Measurements from ENCODE around the gene CFAP74. TPM values are rescaled to one million over a fixed set of nuclear protein-coding genes. Genes with fewer than 3 reads are reported as not detected.

Gene CFAP74
- polyA plus RNA-seq, 4 donors: 0.06 to 2.2 TPM; not detected in 2

GRCh38 chr1:1955621-1956094, 47.9 kb downstream of the CFAP74 start:
- Histone ChIP-seq H3K9me3 (ENCODE audit: control insufficient read depth in 2 of 2, insufficient read depth in 1 of 2, low read depth in 1 of 2, low read length in 1 of 2) (no peaks in the 10 kb centered on the region), H3K4me1 (ENCODE audit: control insufficient read depth in 3 of 3, insufficient read depth in 2 of 3, low read depth in 1 of 3, low read length in 2 of 3) (peaks cover 0 to 8% (median 0%) of the 10 kb centered on the region in 3 donors), H3K36me3 (ENCODE audit: control insufficient read depth in 3 of 3, insufficient read depth in 2 of 3, low read depth in 1 of 3, low read length in 3 of 3) (no peaks in the 10 kb centered on the region), H3K4me3 (ENCODE audit: low read depth in 1 of 3, low read length in 3 of 3) (no peak overlapping the region), H3K27ac (ENCODE audit: low read depth in 1 of 3, low read length in 2 of 3) (peak overlapping the region in 1 of 3 donors; percentile 28), H3K27me3 (ENCODE audit: control insufficient read depth in 3 of 3, insufficient read depth in 3 of 3, low read length in 3 of 3) (peaks cover 0 to 6% (median 2%) of the 10 kb centered on the region in 3 donors)
- WGBS, 3 donors: 69 to 74% (median 70%) methylated on average over 14 of the region's 14 CpGs
- FAIRE-seq (no peak), DNase-seq (peak in 1 of 2 donors; percentile 25)

- no peaks in the 10 kb centered on the region for H3K9me3 ChIP-seq (ENCODE audit: control insufficient read depth in 2 of 2, insufficient read depth in 1 of 2, low read depth in 1 of 2, low read length in 1 of 2)
- WGBS, 3 donors: 77 to 93% (median 91%) methylated on average over 45 to 46 of the region's 46 CpGs
- peaks cover 0 to 2% (median 2%) of the 10 kb centered on the region in 3 donors for H3K27me3 ChIP-seq (ENCODE audit: control insufficient read depth in 3 of 3, insufficient read depth in 3 of 3, low read length in 3 of 3)
- no peak for DNase-seq
- no peak overlapping the region for H3K4me3 ChIP-seq (ENCODE audit: low read depth in 1 of 3, low read length in 3 of 3)
- H3K27ac ChIP-seq (ENCODE audit: low read depth in 1 of 3, low read length in 2 of 3): no peak overlapping the region
- H3K36me3 ChIP-seq (ENCODE audit: control insufficient read depth in 3 of 3, insufficient read depth in 2 of 3, low read depth in 1 of 3, low read length in 3 of 3): no peaks in the 10 kb centered on the region
- peaks cover 0 to 1% (median 0%) of the 10 kb centered on the region in 3 donors for H3K4me1 ChIP-seq (ENCODE audit: control insufficient read depth in 3 of 3, insufficient read depth in 2 of 3, low read depth in 1 of 3, low read length in 2 of 3)
- FAIRE-seq: no peak
Observed at GRCh38 chr1:1954831-1955441, 48.6 kb downstream of the CFAP74 start.

- Histone ChIP-seq H3K27me3 (ENCODE audit: control insufficient read depth in 3 of 3, insufficient read depth in 3 of 3, low read length in 3 of 3) (peaks cover 0 to 2% (median 2%) of the 10 kb centered on the region in 3 donors), H3K27ac (ENCODE audit: low read depth in 1 of 3, low read length in 2 of 3) (no peak overlapping the region), H3K9me3 (ENCODE audit: control insufficient read depth in 2 of 2, insufficient read depth in 1 of 2, low read depth in 1 of 2, low read length in 1 of 2) (no peaks in the 10 kb centered on the region), H3K4me1 (ENCODE audit: control insufficient read depth in 3 of 3, insufficient read depth in 2 of 3, low read depth in 1 of 3, low read length in 2 of 3) (no peaks in the 10 kb centered on the region), H3K36me3 (ENCODE audit: control insufficient read depth in 3 of 3, insufficient read depth in 2 of 3, low read depth in 1 of 3, low read length in 3 of 3) (no peaks in the 10 kb centered on the region), H3K4me3 (ENCODE audit: low read depth in 1 of 3, low read length in 3 of 3) (no peak overlapping the region)
- DNase-seq: no peak
- WGBS, 3 donors: 84 to 90% (median 85%) methylated on average over 9 of the region's 9 CpGs
- no peak for FAIRE-seq
Observed at GRCh38 chr1:1954015-1954414, 49.6 kb downstream of the CFAP74 start.

DNA sequence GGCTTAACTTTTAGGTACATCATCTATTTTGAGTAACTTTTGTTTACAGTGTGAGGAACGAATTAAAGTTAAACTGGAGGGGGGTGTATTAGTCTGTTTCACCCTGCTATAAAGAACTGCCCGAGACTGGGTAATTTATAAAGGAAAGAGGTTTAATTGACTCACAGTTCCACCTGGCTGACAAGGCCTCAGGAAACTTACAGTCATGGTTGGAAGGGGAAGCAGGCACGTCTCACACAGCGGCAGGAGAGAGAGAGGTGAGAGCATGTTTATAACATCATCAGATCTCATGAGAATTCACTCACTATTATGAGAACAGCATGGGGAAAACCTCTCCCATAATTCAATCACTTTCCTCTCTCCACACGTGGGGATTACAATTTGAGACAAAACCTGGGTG, 52.6 kb downstream of the CFAP74 start:
- no peak for DNase-seq
- Histone ChIP-seq H3K27ac (ENCODE audit: low read depth in 1 of 3, low read length in 2 of 3) (no peak overlapping the region), H3K4me3 (ENCODE audit: low read depth in 1 of 3, low read length in 3 of 3) (no peak overlapping the region), H3K4me1 (ENCODE audit: control insufficient read depth in 3 of 3, insufficient read depth in 2 of 3, low read depth in 1 of 3, low read length in 2 of 3) (peaks cover 0 to 3% (median 0%) of the 10 kb centered on the region in 3 donors), H3K27me3 (ENCODE audit: control insufficient read depth in 3 of 3, insufficient read depth in 3 of 3, low read length in 3 of 3) (peaks cover 0 to 2% (median 2%) of the 10 kb centered on the region in 3 donors), H3K36me3 (ENCODE audit: control insufficient read depth in 3 of 3, insufficient read depth in 2 of 3, low read depth in 1 of 3, low read length in 3 of 3) (no peaks in the 10 kb centered on the region), H3K9me3 (ENCODE audit: control insufficient read depth in 2 of 2, insufficient read depth in 1 of 2, low read depth in 1 of 2, low read length in 1 of 2) (no peaks in the 10 kb centered on the region)
- FAIRE-seq: no peak
- 80 to 83% (median 82%) methylated on average over 5 of the region's 5 CpGs for WGBS, 3 donors

DNA sequence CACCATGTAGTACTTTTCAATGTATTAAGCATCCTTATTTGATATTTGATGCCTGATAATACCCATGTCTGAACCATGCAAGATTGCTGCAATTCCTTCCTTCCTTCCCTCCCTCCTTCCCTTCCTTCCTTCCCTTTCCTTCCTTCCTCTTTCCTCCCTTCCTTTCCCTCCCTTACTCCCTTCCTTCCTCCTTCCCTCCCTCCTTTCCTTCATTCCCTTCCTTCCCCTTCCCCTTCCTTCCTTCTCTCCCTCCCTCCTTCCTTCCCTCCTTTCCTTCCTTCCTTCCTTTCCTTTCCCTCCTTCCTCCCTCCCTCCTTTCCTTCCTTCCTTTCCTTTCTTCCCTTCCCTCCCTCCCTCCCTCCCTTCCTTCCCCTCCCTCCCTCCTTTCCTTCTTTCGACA, 54.8 kb downstream of the CFAP74 start:
- no peak overlapping the region for H3K4me3 ChIP-seq (ENCODE audit: low read depth in 1 of 3, low read length in 3 of 3)
- peaks cover 0 to 2% (median 2%) of the 10 kb centered on the region in 3 donors for H3K27me3 ChIP-seq (ENCODE audit: control insufficient read depth in 3 of 3, insufficient read depth in 3 of 3, low read length in 3 of 3)
- no peaks in the 10 kb centered on the region for H3K9me3 ChIP-seq (ENCODE audit: control insufficient read depth in 2 of 2, insufficient read depth in 1 of 2, low read depth in 1 of 2, low read length in 1 of 2)
- no peaks in the 10 kb centered on the region for H3K36me3 ChIP-seq (ENCODE audit: control insufficient read depth in 3 of 3, insufficient read depth in 2 of 3, low read depth in 1 of 3, low read length in 3 of 3)
- no peak overlapping the region for H3K27ac ChIP-seq (ENCODE audit: low read depth in 1 of 3, low read length in 2 of 3)
- FAIRE-seq: no peak
- no peak for DNase-seq
- H3K4me1 ChIP-seq (ENCODE audit: control insufficient read depth in 3 of 3, insufficient read depth in 2 of 3, low read depth in 1 of 3, low read length in 2 of 3): peaks cover 0 to 8% (median 0%) of the 10 kb centered on the region in 3 donors
- whole genome bisulfite sequencing, 3 donors: 51 to 61% (median 58%) methylated on average over 1 of the region's 1 CpG

DNA sequence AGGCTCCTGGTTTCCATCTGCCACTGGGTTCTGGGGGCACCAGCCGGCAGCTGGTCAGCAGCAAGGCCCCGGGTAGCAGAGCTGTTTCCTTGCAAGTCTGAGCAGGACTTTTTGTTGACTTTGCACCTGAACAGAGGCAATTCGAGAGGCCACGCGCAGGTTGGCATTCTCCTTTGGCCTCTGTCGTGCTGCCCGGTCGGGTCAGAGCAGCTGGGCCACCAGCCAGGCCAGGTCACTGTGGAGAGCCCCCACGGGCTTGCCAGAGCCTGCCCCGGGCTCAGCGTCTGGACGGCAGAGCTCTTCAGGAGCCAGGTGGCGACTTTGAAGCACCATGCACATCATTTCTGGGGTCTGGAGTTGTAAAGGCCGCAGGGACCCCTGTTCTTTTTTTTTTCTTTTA, 56.1 kb downstream of the CFAP74 start:
- WGBS, 3 donors: 53 to 75% (median 57%) methylated on average over 14 of the region's 14 CpGs
- Histone ChIP-seq H3K27me3 (ENCODE audit: control insufficient read depth in 3 of 3, insufficient read depth in 3 of 3, low read length in 3 of 3) (peaks cover 0 to 2% (median 2%) of the 10 kb centered on the region in 3 donors), H3K27ac (ENCODE audit: low read depth in 1 of 3, low read length in 2 of 3) (no peak overlapping the region), H3K4me1 (ENCODE audit: control insufficient read depth in 3 of 3, insufficient read depth in 2 of 3, low read depth in 1 of 3, low read length in 2 of 3) (peaks cover 0 to 19% (median 0%) of the 10 kb centered on the region in 3 donors), H3K4me3 (ENCODE audit: low read depth in 1 of 3, low read length in 3 of 3) (no peak overlapping the region), H3K9me3 (ENCODE audit: control insufficient read depth in 2 of 2, insufficient read depth in 1 of 2, low read depth in 1 of 2, low read length in 1 of 2) (no peaks in the 10 kb centered on the region), H3K36me3 (ENCODE audit: control insufficient read depth in 3 of 3, insufficient read depth in 2 of 3, low read depth in 1 of 3, low read length in 3 of 3) (no peaks in the 10 kb centered on the region)
- DNase-seq (no peak), FAIRE-seq (no peak)

DNA sequence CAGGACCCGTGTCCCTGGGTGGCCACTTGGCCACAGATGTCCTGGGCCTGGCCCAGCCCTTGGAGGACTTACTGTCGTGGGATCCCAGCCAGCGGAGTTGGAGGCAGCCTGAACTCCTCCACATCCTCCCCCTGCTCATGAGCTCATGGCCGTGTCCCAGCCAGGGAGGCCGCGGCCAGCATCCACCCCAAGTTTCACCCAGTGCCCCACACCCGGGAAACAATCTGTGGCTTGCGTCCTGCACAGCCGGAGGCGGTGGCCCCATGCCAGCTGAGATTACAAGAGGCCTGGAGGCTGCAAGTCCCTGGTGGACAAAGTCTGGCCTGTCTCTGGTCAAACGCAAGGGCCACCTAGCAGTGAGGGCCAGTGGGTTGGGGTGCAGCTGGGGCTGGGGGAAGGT, 57.0 kb downstream of the CFAP74 start:
- no peak for FAIRE-seq
- H3K27me3 ChIP-seq (ENCODE audit: control insufficient read depth in 3 of 3, insufficient read depth in 3 of 3, low read length in 3 of 3): peaks cover 0 to 2% (median 2%) of the 10 kb centered on the region in 3 donors
- H3K4me1 ChIP-seq (ENCODE audit: control insufficient read depth in 3 of 3, insufficient read depth in 2 of 3, low read depth in 1 of 3, low read length in 2 of 3): peaks cover 0 to 25% (median 0%) of the 10 kb centered on the region in 3 donors
- H3K27ac ChIP-seq (ENCODE audit: low read depth in 1 of 3, low read length in 2 of 3): no peak overlapping the region
- no peaks in the 10 kb centered on the region for H3K36me3 ChIP-seq (ENCODE audit: control insufficient read depth in 3 of 3, insufficient read depth in 2 of 3, low read depth in 1 of 3, low read length in 3 of 3)
- no peak for DNase-seq
- no peak overlapping the region for H3K4me3 ChIP-seq (ENCODE audit: low read depth in 1 of 3, low read length in 3 of 3)
- H3K9me3 ChIP-seq (ENCODE audit: control insufficient read depth in 2 of 2, insufficient read depth in 1 of 2, low read depth in 1 of 2, low read length in 1 of 2): no peaks in the 10 kb centered on the region
- 15 to 45% (median 25%) methylated on average over 11 of the region's 11 CpGs for WGBS, 3 donors

DNA sequence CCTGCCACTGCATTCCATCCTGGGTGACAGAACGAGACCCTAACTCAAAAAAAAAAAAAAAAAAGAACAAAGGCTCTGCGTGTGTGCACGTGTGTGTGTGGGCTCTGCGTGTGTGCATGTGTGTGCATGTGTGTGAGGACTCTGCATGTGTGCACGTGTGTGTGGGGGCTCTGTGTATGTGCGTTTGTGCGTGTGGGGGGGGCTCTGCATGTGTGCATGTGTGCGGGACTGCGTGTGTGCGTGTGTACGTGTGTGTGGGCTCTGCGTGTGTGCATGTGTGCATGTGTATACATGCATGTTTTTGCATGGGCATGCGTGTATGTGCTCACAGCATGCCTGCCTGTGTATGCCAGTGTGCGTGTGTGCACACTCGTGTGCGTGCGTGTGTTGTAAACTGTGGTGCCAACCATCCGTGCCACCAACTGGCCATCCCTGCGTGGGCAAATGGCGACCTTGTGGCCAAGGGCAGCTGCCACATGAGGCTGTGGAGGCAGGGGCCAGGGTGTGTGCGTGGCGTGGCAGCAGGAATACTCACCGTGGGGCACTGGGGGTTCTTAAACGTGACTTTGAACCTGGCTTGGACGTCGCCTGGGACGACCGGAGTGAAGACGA, 57.7 kb downstream of the CFAP74 start:
- Histone ChIP-seq H3K36me3 (ENCODE audit: control insufficient read depth in 3 of 3, insufficient read depth in 2 of 3, low read depth in 1 of 3, low read length in 3 of 3) (no peaks in the 10 kb centered on the region), H3K4me1 (ENCODE audit: control insufficient read depth in 3 of 3, insufficient read depth in 2 of 3, low read depth in 1 of 3, low read length in 2 of 3) (peaks cover 0 to 25% (median 0%) of the 10 kb centered on the region in 3 donors), H3K27ac (ENCODE audit: low read depth in 1 of 3, low read length in 2 of 3) (no peak overlapping the region), H3K27me3 (ENCODE audit: control insufficient read depth in 3 of 3, insufficient read depth in 3 of 3, low read length in 3 of 3) (peaks cover 0 to 2% (median 0%) of the 10 kb centered on the region in 3 donors), H3K4me3 (ENCODE audit: low read depth in 1 of 3, low read length in 3 of 3) (no peak overlapping the region), H3K9me3 (ENCODE audit: control insufficient read depth in 2 of 2, insufficient read depth in 1 of 2, low read depth in 1 of 2, low read length in 1 of 2) (no peaks in the 10 kb centered on the region)
- DNase-seq: no peak
- no peak for FAIRE-seq
- WGBS, 3 donors: 87 to 91% (median 87%) methylated on average over 29 of the region's 29 CpGs

All from small intestine (tissue), 7 donors.